Esophagus mucosa (tissue), 1 donor: Measurements from ENCODE around the gene KRTAP4-8. TPM values are rescaled to one million over a fixed set of nuclear protein-coding genes. Genes with fewer than 3 reads are reported as not detected.
"Not testable (repeated sequence)": the region's sequence is repeated elsewhere in the genome, so short reads cannot be mapped to it uniquely, and the experiment has no call there.

Source experiments
- ATAC-seq: fragments of 200-7000 bp; cut with Tn5 transposase; one replicate; pipeline ENCODE4 v1.9.1; 2020
- total RNA-seq: library from RNA; stranded (reverse); gene quantifications from one replicate; pipeline ENCODE4 v1.2.4, GENCODE V29; 2023
- donor health status: DM: yes; HTN: yes; CAD: no.

KRTAP4-8 gene
- total RNA-seq: not detected

DNA sequence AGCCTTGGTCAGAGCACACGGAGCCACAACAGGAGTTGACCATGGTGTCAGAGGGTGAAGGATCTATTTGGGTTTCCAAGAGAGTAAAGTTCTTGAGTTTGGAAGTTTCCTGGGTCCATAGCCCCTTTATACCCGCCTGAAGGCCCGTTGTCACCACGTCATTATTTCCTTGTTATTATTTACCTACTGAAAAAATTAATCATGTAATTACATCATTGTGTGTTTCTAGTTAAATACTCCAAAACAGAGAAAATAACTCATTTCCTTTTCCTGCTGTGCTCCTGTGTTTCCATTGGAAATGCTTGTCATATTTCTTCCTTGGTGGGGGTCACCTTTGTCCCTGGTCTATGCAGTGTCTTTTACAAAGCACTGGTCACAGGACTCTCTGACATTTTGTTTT is at the start of gene KRTAP4-8:
KRTAP4-8 (minus strand) TSS at position 101 of the 400 bp plus-strand sequence; CDS start at position 43, 58 bp downstream.
- no peak for ATAC-seq

DNA sequence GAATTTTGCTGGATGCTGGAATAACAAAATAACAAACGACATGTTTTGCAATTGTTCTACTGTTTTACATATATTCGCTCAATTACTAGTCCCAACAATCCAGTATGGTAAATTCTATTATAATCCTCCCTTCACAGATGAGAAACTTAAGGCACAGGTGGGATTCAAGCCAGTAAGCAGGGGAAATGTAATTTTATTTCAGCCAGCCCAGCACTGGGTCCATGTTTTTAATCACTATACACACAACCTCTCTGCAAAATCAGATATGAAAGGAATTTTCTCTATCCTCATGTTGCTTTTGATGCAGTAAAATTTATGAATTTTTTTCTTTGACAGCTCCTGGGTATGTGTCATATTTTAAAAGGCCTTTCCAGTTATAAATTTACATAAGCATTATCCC is 47.3 kb upstream of the KRTAP4-8 start:
- no peak for ATAC-seq

DNA sequence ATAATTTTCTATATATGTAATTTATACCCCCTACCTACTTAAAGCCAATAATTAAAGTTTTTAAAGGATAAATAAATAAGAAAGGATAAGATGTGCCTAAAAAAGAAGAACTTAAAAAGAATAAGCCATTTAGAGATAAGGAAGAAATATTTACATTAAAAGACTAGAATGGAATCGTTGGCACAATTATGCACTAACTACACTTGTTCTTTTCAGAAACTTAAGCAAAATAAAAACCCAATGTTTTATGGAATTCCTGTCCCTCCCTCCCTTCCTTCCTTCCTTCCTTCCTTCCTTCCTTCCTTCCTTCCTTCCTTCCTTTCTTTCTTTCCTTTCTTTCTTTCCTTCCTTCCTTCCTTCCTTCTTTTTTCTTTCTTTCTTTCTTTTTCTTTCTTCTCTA is 46.9 kb upstream of the KRTAP4-8 start:
- no peak for ATAC-seq

GRCh38 chr17:41141361-41141760 is 43.4 kb upstream of the KRTAP4-8 start:
- no peak for ATAC-seq

- peak; percentile 86 for ATAC-seq
Observed at GRCh38 chr17:41140360-41141131, 42.6 kb upstream of the KRTAP4-8 start, which contains the start of gene KRTAP4-6. Gene KRTAP4-6 (minus strand): TSS chr17:41140544. CDS start chr17:41140487, 57 bp downstream.

- ATAC-seq: not testable (repeated sequence)
Observed at GRCh38 chr17:41139865-41140264, 41.9 kb upstream of the KRTAP4-8 start.

DNA sequence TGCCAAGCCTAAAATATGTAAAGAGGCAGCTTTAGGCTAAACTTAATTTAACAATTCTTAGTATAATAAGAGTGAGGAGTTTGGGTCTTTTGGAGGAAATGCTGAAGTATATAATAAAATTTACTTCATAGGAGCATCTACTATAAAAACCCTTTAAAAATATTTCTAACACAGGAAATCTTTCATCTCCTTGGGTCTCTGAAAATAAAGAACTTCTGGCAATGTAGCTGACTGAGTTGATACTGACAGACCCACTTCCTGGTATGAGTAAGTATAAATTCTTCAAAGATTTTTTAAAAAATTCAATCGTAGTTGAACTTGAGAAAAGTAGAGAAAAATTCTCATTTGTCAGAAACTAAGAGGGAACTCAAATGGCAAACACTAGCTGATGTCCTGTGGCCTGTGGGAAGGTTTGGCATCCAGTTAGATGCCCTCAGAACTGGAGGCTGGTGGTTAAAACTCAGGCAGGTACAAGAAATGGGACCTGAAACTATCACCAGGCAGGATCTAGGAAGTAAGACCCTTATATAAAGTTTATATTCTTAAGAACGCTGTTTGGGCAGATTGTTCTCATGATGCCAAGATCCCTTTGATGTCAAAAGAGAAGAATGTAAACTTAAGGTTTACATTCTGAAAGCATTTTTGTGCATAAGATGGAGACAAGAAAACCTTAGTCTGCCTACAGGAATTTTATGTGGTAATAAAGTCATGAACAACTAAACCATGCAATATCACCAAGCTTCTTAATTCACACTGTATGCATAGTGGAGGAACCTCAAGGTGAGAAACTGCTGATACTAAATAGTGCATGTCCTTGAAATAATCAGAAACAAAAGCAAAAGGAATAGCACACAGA is 36.2 kb upstream of the KRTAP4-8 start:
- ATAC-seq: no peak

DNA sequence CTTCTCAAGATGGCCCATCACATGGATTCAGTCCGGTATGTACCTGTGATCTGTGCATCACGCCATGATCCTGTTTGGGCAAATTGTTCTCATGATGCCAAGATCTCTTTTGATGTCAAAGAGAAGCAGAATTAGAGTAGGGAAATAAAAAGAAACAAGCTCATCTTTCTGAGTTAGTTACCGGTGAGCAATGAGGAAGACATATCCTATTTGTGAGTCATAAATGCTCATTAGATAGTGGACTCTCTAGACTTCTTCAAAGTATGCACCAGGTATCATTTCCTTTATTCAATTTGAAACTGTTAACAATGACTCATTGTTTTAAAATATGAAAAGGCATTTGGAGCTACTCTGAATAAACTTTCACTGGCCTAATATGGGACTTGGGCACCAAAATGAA is 34.0 kb upstream of the KRTAP4-8 start:
- peak; percentile 66 for ATAC-seq

DNA sequence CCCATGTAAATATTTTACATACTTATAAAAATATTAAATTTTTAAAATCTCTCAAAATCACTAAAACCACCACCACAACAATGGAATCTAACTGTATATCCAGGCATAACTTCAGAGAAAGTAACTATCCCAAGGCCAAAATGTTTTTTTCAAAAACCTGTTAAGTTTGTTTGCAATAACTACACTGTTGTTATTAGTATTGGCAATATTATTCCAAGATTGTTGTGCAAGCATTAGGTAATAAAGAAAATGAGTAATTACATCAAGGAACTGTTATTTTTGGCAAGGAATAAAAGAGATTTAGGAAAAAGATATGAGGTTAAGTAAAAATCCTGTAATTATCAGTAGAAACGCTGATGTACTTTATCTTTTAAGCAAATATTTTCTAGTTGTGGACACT is 29.4 kb upstream of the KRTAP4-8 start:
- ATAC-seq: no peak

GRCh38 chr17:41126412-41126811 is 28.5 kb upstream of the KRTAP4-8 start:
- no peak for ATAC-seq

DNA sequence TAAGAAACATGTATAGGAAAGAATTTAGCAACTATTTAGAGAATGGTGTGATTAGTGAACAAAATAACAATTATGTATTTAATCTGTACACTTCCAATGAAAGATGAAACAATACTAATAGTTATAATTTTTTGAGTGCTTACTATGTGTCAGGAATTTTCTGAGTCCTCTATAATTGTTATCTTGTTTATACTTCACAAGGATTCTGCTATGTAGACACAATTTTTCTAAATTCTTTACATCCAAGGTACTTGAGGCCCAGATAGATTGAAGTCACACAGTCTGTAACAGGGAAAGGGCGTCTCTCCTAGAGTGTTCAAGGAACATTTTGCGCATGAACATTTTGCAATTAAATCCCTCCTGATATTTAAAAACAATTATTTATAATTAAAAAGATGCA is 27.1 kb upstream of the KRTAP4-8 start:
- ATAC-seq: no peak

GRCh38 chr17:41123991-41124371 is 26.0 kb upstream of the KRTAP4-8 start, which contains the start of gene KRTAP4-12:
Gene KRTAP4-12 (minus strand): TSS chr17:41124182. CDS start chr17:41124122, 60 bp downstream.
- ATAC-seq: not testable (repeated sequence)

- ATAC-seq: not testable (repeated sequence)
Observed at GRCh38 chr17:41123292-41123990, 25.5 kb upstream of the KRTAP4-8 start.

DNA sequence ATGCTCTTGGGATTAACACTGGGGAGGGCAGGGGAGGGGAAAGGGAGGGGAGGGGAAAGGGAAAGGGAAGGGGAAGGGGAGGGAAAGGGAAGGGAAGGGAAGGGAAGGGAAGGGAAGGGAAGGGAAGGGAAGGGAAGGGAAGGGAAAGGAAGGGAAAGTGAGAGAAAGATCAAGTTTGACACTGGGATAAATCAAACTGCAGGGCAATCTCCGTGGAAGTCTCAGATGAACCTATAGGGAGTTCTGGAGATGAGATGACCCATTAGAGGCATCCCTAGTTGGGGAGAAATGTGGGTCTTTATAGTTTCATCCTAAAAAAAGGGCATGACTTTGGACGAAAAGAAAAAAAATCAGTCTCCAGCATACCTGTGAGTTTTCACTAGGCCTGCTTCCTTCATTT is 23.8 kb upstream of the KRTAP4-8 start:
- no peak for ATAC-seq

DNA sequence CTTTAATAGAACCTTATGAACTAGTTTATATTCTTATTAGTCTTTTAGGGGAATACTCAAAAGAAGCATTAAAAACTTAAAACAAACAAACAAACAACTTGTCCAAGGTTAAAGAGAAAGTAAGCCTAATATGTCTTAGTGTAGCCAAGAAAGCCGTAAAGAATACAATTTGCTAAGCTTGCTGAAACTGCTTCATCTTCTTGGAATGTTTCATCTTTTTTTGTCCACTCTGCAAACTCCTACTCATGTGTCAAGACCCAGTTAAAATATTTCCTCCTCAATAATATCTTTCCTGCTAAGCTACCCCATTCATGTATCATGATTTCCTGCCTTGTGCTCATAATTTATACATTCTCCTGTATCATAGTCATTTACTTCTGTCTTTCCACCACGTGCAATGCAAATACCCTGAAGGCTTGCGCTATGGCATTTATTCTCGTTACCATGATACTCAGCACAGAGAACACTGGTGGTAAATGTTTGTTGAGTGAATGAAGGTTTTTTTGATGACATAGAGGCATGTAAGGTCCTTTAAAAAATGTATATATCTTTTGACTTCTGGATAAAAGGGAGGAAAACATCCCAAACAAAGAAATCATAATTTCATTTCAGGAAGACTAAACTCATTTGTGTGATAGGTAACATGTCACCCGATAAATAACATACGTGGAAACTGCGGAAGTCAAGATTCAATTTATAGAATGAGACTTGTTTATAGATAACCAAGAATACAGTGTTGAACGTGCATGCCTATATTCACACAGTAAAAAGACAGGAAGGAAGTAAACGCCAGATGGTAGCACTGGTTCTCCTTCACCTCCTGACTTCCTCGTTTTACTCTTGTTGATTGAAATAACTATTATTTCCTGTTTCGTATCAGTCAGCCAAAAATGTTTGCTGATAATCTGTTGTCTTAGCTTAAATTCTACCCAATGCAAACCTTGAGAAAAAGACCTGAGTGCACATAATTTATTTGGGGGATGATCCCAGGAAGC is 22.1 kb upstream of the KRTAP4-8 start:
- ATAC-seq: not testable (repeated sequence)

- ATAC-seq: no peak
Observed at GRCh38 chr17:41118721-41119120, 20.8 kb upstream of the KRTAP4-8 start.

GRCh38 chr17:41117846-41118386 is 20.0 kb upstream of the KRTAP4-8 start, which contains the start of gene KRTAP4-11:
Gene KRTAP4-11 (minus strand): TSS chr17:41118373. CDS start chr17:41118315, 58 bp downstream.
- ATAC-seq: not testable (repeated sequence)

- no peak for ATAC-seq
Observed at GRCh38 chr17:41116297-41116696, 18.4 kb upstream of the KRTAP4-8 start.

- ATAC-seq: no peak
Observed at GRCh38 chr17:41111151-41111885, 13.4 kb upstream of the KRTAP4-8 start.

- ATAC-seq: not testable (repeated sequence)
Observed at GRCh38 chr17:41108728-41109386, 10.9 kb upstream of the KRTAP4-8 start.
